IMR-90 (cell line): Measurements from ENCODE around the gene AGFG1. TPM values are rescaled to one million over a fixed set of nuclear protein-coding genes. Genes with fewer than 3 reads are reported as not detected.
A peak's percentile ranks its signal among the peaks of the same experiment; 100 is the strongest.

Experiments used
- ATAC-seq: fragments of 200-7000 bp; cut with Tn5 transposase; 2 replicates; pipeline ENCODE4 v1.9.1; 2020; ENCODE audit warnings: low read depth, mild to moderate bottlenecking, moderate library complexity
- BruUV-seq: library from RNA; stranded (reverse); fragments of 400-500 nt; replicated peaks from 2 replicates; lab custom pipeline; 2021; lab: Mats Ljungman, UMichigan
- CTCF ChIA-PET: fragments of 300-600 bp; formaldehyde crosslinking; extraction: SDS; loops from one replicate; lab custom pipeline; 2021; ENCODE audit warnings: antibody characterized with exemption; lab: Yijun Ruan, JAX
- POLR2A ChIA-PET: fragments of 300-600 bp; sonication (Branson Sonifier 250); formaldehyde crosslinking; loops from one replicate; lab custom pipeline; 2022; ENCODE audit warnings: antibody characterized with exemption; ENCODE audit not compliant: unreplicated experiment; lab: Charles Lee
- DNase-seq: peaks from one replicate; pipeline ENCODE4 v3.0.0; 2013
- H2AFZ ChIP-seq: replicated peaks from 2 replicates; pipeline ENCODE3; 2013; ENCODE audit warnings: low read length, mild to moderate bottlenecking; ENCODE audit not compliant: poor library complexity
- H2AK5ac ChIP-seq: 2 replicates; pipeline ENCODE4 v1.6.1; 2013; ENCODE audit warnings: low read depth, low read length, inconsistent platforms
- H2AK9ac ChIP-seq: replicated peaks from 2 replicates; pipeline ENCODE3; 2013; ENCODE audit warnings: mild to moderate bottlenecking, low read depth, low read length, moderate library complexity; ENCODE audit not compliant: poor library complexity
- H2BK120ac ChIP-seq: 2 replicates; pipeline ENCODE4 v1.6.1; 2013; ENCODE audit warnings: low read depth, low read length, inconsistent platforms
- H2BK15ac ChIP-seq: 3 replicates; pipeline ENCODE4 v1.6.1; 2013; ENCODE audit warnings: low read depth, low read length, inconsistent platforms
- H2BK20ac ChIP-seq: 2 replicates; pipeline ENCODE4 v1.6.1; 2013; ENCODE audit warnings: low read depth, mild to moderate bottlenecking, inconsistent platforms, low read length, moderate library complexity
- H2BK5ac ChIP-seq: 2 replicates; pipeline ENCODE4 v1.6.1; 2013; ENCODE audit warnings: mild to moderate bottlenecking, low read depth, low read length, inconsistent platforms; ENCODE audit not compliant: poor library complexity, severe bottlenecking
- H3K14ac ChIP-seq: replicated peaks from 2 replicates; pipeline ENCODE4 v1.6.1; 2013; ENCODE audit warnings: low read depth, low read length, inconsistent platforms
- H3K18ac ChIP-seq: 2 replicates; pipeline ENCODE4 v1.6.1; 2013; ENCODE audit warnings: low read depth, low read length, control low read depth
- H3K23ac ChIP-seq: 2 replicates; pipeline ENCODE4 v1.6.1; 2013; ENCODE audit warnings: low read depth, low read length, inconsistent platforms
- H3K27ac ChIP-seq: 2 replicates; pipeline ENCODE4 v1.5.1; 2013; ENCODE audit warnings: mild to moderate bottlenecking, control low read depth, low read length; ENCODE audit not compliant: insufficient read depth
- H3K27me3 ChIP-seq: 2 replicates; pipeline ENCODE4 v1.6.1; 2013; ENCODE audit warnings: low read length; ENCODE audit not compliant: control insufficient read depth, insufficient read depth
- H3K36me3 ChIP-seq: 2 replicates; pipeline ENCODE4 v1.6.1; 2013; ENCODE audit warnings: low read length, mixed read lengths; ENCODE audit not compliant: control insufficient read depth, insufficient read depth
- H3K4ac ChIP-seq: 2 replicates; pipeline ENCODE4 v1.6.1; 2013; ENCODE audit warnings: low read depth, low read length, inconsistent platforms
- H3K4me1 ChIP-seq: 2 replicates; pipeline ENCODE4 v1.6.1; 2013; ENCODE audit warnings: low read length, mixed read lengths; ENCODE audit not compliant: control insufficient read depth, insufficient read depth
- H3K4me2 ChIP-seq: 2 replicates; pipeline ENCODE4 v1.6.1; 2013; ENCODE audit warnings: low read depth, mild to moderate bottlenecking, control low read depth, low read length, moderate library complexity
- H3K4me3 ChIP-seq: 2 replicates; pipeline ENCODE4 v1.5.1; 2013; ENCODE audit warnings: low read depth, mild to moderate bottlenecking, control low read depth, low read length, moderate library complexity; ENCODE audit not compliant: insufficient read depth
- H3K56ac ChIP-seq: 2 replicates; pipeline ENCODE4 v1.6.1; 2013; ENCODE audit warnings: low read length, inconsistent platforms; ENCODE audit not compliant: insufficient read depth; ENCODE audit errors: extremely low read depth
- H3K79me1 ChIP-seq, 2 experiments: 2 replicates each; pipeline ENCODE4 v1.6.1; 2013; ENCODE audit warnings: low read length in 2 of 2, inconsistent platforms in 1 of 2, low read depth in 1 of 2
- H3K9ac ChIP-seq: 2 replicates; pipeline ENCODE4 v1.6.1; 2013; ENCODE audit warnings: low read depth, low read length, control low read depth
- H3K9me1 ChIP-seq: 2 replicates; pipeline ENCODE4 v1.6.1; 2013; ENCODE audit warnings: low read length, inconsistent platforms; ENCODE audit not compliant: insufficient read depth
- H3K9me3 ChIP-seq: 2 replicates; pipeline ENCODE4 v1.6.1; 2013; ENCODE audit warnings: low read length; ENCODE audit not compliant: control insufficient read depth, insufficient read depth
- H4K20me1 ChIP-seq: 2 replicates; pipeline ENCODE4 v1.6.1; 2013; ENCODE audit warnings: low read length, inconsistent platforms; ENCODE audit not compliant: insufficient read depth
- H4K5ac ChIP-seq: 2 replicates; pipeline ENCODE4 v1.6.1; 2013; ENCODE audit warnings: mild to moderate bottlenecking, low read depth, low read length, control low read depth
- H4K8ac ChIP-seq, 2 experiments: 2 replicates each; pipeline ENCODE4 v1.6.1; 2013; ENCODE audit warnings: low read depth in 2 of 2, low read length in 2 of 2, control low read depth in 1 of 2, inconsistent platforms in 1 of 2
- H4K91ac ChIP-seq: 2 replicates; pipeline ENCODE4 v1.6.1; 2013; ENCODE audit warnings: low read depth, low read length, inconsistent platforms; ENCODE audit not compliant: insufficient read depth
- RAD21 ChIP-seq: IDR thresholded peaks from 2 replicates; pipeline ENCODE4 v1.6.1; 2012; ENCODE audit warnings: low read length, improper control_type of control experiment
- SMC3 ChIP-seq: fragments of 150-350 bp; IDR thresholded peaks from 2 replicates; pipeline ENCODE4 v1.6.1; 2016; ENCODE audit warnings: low read depth, mild to moderate bottlenecking, antibody characterized with exemption, low read length, moderate library complexity
- WGBS, 2 experiments: methylation state at CpG; one replicate each; pipeline versions ENCODE4 v1.1.5 to v1.1.7; 2013; ENCODE audit warnings: missing lambda C conversion rate in 2 of 2; ENCODE audit not compliant: insufficient read length in 1 of 2; ENCODE audit errors: extremely low coverage in 2 of 2; 5-methylcytosine and 5-hydroxymethylcytosine counted together
- dilution Hi-C: fragments of 300-500 bp; cut with HindIII; formaldehyde crosslinking; loops from one replicate; pipeline ENCODE4 v1.14.3; 2018; ENCODE audit warnings: low sequenced_read_pairs; ENCODE audit not compliant: unreplicated experiment
- in situ Hi-C: fragments of 300-500 bp; cut with MboI; formaldehyde crosslinking; loops from 3 replicates; pipeline ENCODE4 v1.14.3; 2019; ENCODE audit warnings: low sequenced_read_pairs, inconsistent platforms, mixed read lengths
- intact Hi-C: fragments of 100-400 bp; cut with micrococcal nuclease; formaldehyde crosslinking; loops from 2 replicates; pipeline ENCODE4 v1.10.0; 2022
- polyA plus RNA-seq, 3 experiments: library from polyadenylated mRNA; depleted of rRNA; stranded (reverse); fragments of >200 nt; gene quantifications; 2 replicates each; pipeline ENCODE4 v1.2.3, GENCODE V29; 2012; ENCODE audit warnings: low replicate concordance in 1 of 3
- total RNA-seq: library from RNA; depleted of rRNA; stranded (reverse); fragments of >200 nt; gene quantifications from 2 replicates; pipeline ENCODE4 v1.2.3, GENCODE V29; 2012

AGFG1 gene
- total and polyA plus RNA-seq, 2 of the 4 experiments (the other 2 are of a cell fraction): 58.4 to 126 TPM

DNA sequence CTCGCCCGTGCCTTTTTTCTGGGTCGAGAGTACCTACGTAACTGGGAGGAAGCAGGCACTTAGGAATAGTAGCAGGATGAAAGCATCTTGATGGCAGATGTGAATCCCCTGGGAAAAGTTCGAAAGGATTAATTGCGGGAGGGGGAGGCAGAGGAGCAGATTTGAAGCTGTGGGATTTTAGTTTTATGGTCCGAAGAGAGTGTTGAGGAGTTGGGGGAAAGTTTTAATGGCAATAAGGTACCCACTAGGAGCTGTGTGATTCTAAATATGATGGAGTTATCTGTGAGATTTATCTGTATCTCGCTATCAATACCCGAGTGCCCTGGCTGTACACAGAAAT is 1.1 kb downstream of the AGFG1 start:
- H2AK5ac ChIP-seq: no peak overlapping the region
- no peak for TF ChIP-seq SMC3
- no peak for TF ChIP-seq RAD21
- no peaks in the 10 kb centered on the region for H3K9me1 ChIP-seq
- H2AFZ ChIP-seq: no peak overlapping the region
- POLR2A ChIA-PET: no interaction called here
- no peak overlapping the region for H2AK9ac ChIP-seq
- H3K9me3 ChIP-seq: no peaks in the 10 kb centered on the region
- ATAC-seq (no peak), DNase-seq (peak; percentile 24)
- H3K4me3 ChIP-seq: peak overlapping the region; percentile 99
- peak overlapping the region; percentile 83; the same call in 1 of the 2 replicates for H3K23ac ChIP-seq
- H3K14ac ChIP-seq: no peak overlapping the region; the same call in 1 of the 2 replicates
- dilution Hi-C loops (no loop called here), in situ Hi-C loops (loop anchor here (10.0 kb wide), 1 partner anchor 292 kb away; no protein-coding TSS in a partner anchor), intact Hi-C loops (loop anchor here (2.0 to 10.0 kb wide), 5 partner anchors 39 to 412 kb away; no protein-coding TSS in a partner anchor)
- 0 out of 2 replicates have a peak overlapping the region, but pooled peaks have one; percentile 27 for H3K27ac ChIP-seq
- H3K27me3 ChIP-seq: no peaks in the 10 kb centered on the region
- peak overlapping the region; percentile 25 for H2BK5ac ChIP-seq
- H3K56ac ChIP-seq: no peak overlapping the region; the same call in 1 of the 2 replicates
- H3K4me2 ChIP-seq: peak overlapping the region; percentile 99
- H3K4me1 ChIP-seq: no peaks in the 10 kb centered on the region; the same call in 1 of the 2 replicates
- H4K5ac ChIP-seq: no peak overlapping the region
- H4K20me1 ChIP-seq: peaks cover 50% of the 10 kb centered on the region
- no peak overlapping the region; the same call in 2 of the 3 replicates for H2BK15ac ChIP-seq
- no peak overlapping the region for H4K8ac ChIP-seq
- peaks cover 0 to 16% of the 10 kb centered on the region in 2 experiments; a peak in 2 of 4 replicates for H3K79me1 ChIP-seq
- no peak overlapping the region for H2BK120ac ChIP-seq
- H4K91ac ChIP-seq: no peak overlapping the region
- no peak overlapping the region; the same call in 1 of the 2 replicates for H3K4ac ChIP-seq
- no peaks in the 10 kb centered on the region for H3K36me3 ChIP-seq
- BruUV-seq: no TSS peak
- 0% methylated on average over 5 of the region's 9 CpGs; no CpG with 5 or more reads in 1 of the 2 experiments for WGBS, 2 experiments
- CTCF ChIA-PET: interaction anchor here (1.0 kb wide), 1 partner anchor 67 kb away, joined by 3 read pairs; no protein-coding TSS in a partner anchor
- H3K18ac ChIP-seq: no peak overlapping the region
- H2BK20ac ChIP-seq: no peak overlapping the region
- peak overlapping the region; percentile 88; the same call in 1 of the 2 replicates for H3K9ac ChIP-seq
